Measurements from ENCODE around the gene RHPN2.

GRCh38 chr19:33062902-33063301 lies 1.8 kb downstream of the RHPN2 start:
- TF ChIP-seq, protein P1, sequence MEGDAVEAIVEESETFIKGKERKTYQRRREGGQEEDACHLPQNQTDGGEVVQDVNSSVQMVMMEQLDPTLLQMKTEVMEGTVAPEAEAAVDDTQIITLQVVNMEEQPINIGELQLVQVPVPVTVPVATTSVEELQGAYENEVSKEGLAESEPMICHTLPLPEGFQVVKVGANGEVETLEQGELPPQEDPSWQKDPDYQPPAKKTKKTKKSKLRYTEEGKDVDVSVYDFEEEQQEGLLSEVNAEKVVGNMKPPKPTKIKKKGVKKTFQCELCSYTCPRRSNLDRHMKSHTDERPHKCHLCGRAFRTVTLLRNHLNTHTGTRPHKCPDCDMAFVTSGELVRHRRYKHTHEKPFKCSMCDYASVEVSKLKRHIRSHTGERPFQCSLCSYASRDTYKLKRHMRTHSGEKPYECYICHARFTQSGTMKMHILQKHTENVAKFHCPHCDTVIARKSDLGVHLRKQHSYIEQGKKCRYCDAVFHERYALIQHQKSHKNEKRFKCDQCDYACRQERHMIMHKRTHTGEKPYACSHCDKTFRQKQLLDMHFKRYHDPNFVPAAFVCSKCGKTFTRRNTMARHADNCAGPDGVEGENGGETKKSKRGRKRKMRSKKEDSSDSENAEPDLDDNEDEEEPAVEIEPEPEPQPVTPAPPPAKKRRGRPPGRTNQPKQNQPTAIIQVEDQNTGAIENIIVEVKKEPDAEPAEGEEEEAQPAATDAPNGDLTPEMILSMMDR (IDR thresholded peaks at IDR 0.05) = no peak
- no peak for TF ChIP-seq POLR2A (IDR thresholded peaks at IDR 0.05)
- TF ChIP-seq POLR2AphosphoS5 (IDR thresholded peaks at IDR 0.05; ENCODE audit: insufficient read depth in 1 of 2, low read depth in 1 of 2) = no peak

Data from vagina (tissue), 2 donors.